Nephron progenitor cell (in vitro differentiated cells): ENCODE results near the gene UQCR11.

Experiments used
- DNase-seq: peaks from one replicate; pipeline ENCODE4 v3.0.0; 2021
- H3K27ac Mint-ChIP-seq: 2 replicates; pipeline ENCODE4 v1.8.0; 2021; ENCODE audit warnings: mild to moderate bottlenecking, moderate library complexity, mixed read lengths
- H3K27me3 Mint-ChIP-seq: 2 replicates; pipeline ENCODE4 v1.8.0; 2021; ENCODE audit warnings: mild to moderate bottlenecking, low read depth, mixed read lengths; ENCODE audit not compliant: poor library complexity
- H3K36me3 Mint-ChIP-seq: 2 replicates; pipeline ENCODE4 v1.8.0; 2021; ENCODE audit warnings: low read depth, mixed read lengths
- H3K4me1 Mint-ChIP-seq: 2 replicates; pipeline ENCODE4 v1.8.0; 2021; ENCODE audit warnings: mixed read lengths
- H3K4me3 Mint-ChIP-seq: 2 replicates; pipeline ENCODE4 v1.8.0; 2021; ENCODE audit warnings: mild to moderate bottlenecking, moderate library complexity, mixed read lengths
- H3K9me3 Mint-ChIP-seq: 2 replicates; pipeline ENCODE4 v1.8.0; 2021; ENCODE audit warnings: mild to moderate bottlenecking, moderate library complexity, mixed read lengths
- CTCF ChIP-seq: fragments of 200-600 bp; sonication (generic); IDR thresholded peaks from 2 replicates; pipeline ENCODE4 v1.5.0; 2021; ENCODE audit warnings: antibody characterized with exemption

Gene UQCR11

GRCh38 chr19:1613808-1614570 lies 8.7 kb upstream of the UQCR11 start:
- peaks cover 4% of the 10 kb centered on the region for H3K27me3 Mint-ChIP-seq
- H3K36me3 Mint-ChIP-seq, result peaks cover 66% of the 10 kb centered on the region
- no peak overlapping the region for H3K27ac Mint-ChIP-seq
- H3K4me3 Mint-ChIP-seq, result no peak overlapping the region
- TF ChIP-seq CTCF, result no peak
- no peak for DNase-seq
- H3K9me3 Mint-ChIP-seq, result no peaks in the 10 kb centered on the region
- H3K4me1 Mint-ChIP-seq, result no peaks in the 10 kb centered on the region

- no peak for TF ChIP-seq CTCF
- Mint-ChIP-seq H3K4me3 (no peak overlapping the region), H3K4me1 (no peaks in the 10 kb centered on the region), H3K27me3 (peaks cover 4% of the 10 kb centered on the region), H3K27ac (no peak overlapping the region), H3K36me3 (peaks cover 60% of the 10 kb centered on the region), H3K9me3 (no peaks in the 10 kb centered on the region)
- no peak for DNase-seq
Measured at GRCh38 chr19:1613146-1613545, 7.9 kb upstream of the UQCR11 start.

GRCh38 chr19:1612114-1613086 lies 7.1 kb upstream of the UQCR11 start:
- TF ChIP-seq CTCF, result no peak
- Mint-ChIP-seq H3K4me1 (no peaks in the 10 kb centered on the region), H3K27ac (no peak overlapping the region), H3K27me3 (peaks cover 4% of the 10 kb centered on the region), H3K4me3 (no peak overlapping the region), H3K36me3 (peaks cover 54% of the 10 kb centered on the region), H3K9me3 (no peaks in the 10 kb centered on the region)
- no peak for DNase-seq

GRCh38 chr19:1611353-1611752 lies 6.1 kb upstream of the UQCR11 start:
- Mint-ChIP-seq H3K4me3 (no peak overlapping the region), H3K27ac (peak overlapping the region; percentile 94), H3K27me3 (peaks cover 4% of the 10 kb centered on the region), H3K4me1 (no peaks in the 10 kb centered on the region), H3K36me3 (peaks cover 44% of the 10 kb centered on the region), H3K9me3 (no peaks in the 10 kb centered on the region)
- no peak for TF ChIP-seq CTCF
- no peak for DNase-seq

- DNase-seq, result no peak
- H3K4me3 Mint-ChIP-seq, result no peak overlapping the region
- peaks cover 4% of the 10 kb centered on the region for H3K27me3 Mint-ChIP-seq
- no peak overlapping the region for H3K27ac Mint-ChIP-seq
- TF ChIP-seq CTCF, result no peak
- H3K4me1 Mint-ChIP-seq, result peaks cover 6% of the 10 kb centered on the region
- H3K36me3 Mint-ChIP-seq, result peaks cover 36% of the 10 kb centered on the region
- H3K9me3 Mint-ChIP-seq, result no peaks in the 10 kb centered on the region
Measured at GRCh38 chr19:1610579-1610978, 5.3 kb upstream of the UQCR11 start.
